GM12801 (cell line): ENCODE data around the gene TEX261.

Experiments used
- TF ChIP-seq, protein P1 (sequence below): IDR thresholded peaks from one replicate; pipeline ENCODE4 v1.5.1; 2011; ENCODE audit warnings: control low read depth; ENCODE audit not compliant: insufficient read length; ENCODE audit errors: extremely low read depth

The TEX261 gene

GRCh38 chr2:70959851-70960832 lies 34.5 kb downstream of the TEX261 start:
- TF ChIP-seq, protein P1, sequence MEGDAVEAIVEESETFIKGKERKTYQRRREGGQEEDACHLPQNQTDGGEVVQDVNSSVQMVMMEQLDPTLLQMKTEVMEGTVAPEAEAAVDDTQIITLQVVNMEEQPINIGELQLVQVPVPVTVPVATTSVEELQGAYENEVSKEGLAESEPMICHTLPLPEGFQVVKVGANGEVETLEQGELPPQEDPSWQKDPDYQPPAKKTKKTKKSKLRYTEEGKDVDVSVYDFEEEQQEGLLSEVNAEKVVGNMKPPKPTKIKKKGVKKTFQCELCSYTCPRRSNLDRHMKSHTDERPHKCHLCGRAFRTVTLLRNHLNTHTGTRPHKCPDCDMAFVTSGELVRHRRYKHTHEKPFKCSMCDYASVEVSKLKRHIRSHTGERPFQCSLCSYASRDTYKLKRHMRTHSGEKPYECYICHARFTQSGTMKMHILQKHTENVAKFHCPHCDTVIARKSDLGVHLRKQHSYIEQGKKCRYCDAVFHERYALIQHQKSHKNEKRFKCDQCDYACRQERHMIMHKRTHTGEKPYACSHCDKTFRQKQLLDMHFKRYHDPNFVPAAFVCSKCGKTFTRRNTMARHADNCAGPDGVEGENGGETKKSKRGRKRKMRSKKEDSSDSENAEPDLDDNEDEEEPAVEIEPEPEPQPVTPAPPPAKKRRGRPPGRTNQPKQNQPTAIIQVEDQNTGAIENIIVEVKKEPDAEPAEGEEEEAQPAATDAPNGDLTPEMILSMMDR = no peak

GRCh38 chr2:70959271-70959761 lies 35.4 kb downstream of the TEX261 start:
- TF ChIP-seq, protein P1 = no peak

- TF ChIP-seq, protein P1 = no peak
Observed at GRCh38 chr2:70958759-70959158, 35.9 kb downstream of the TEX261 start.

DNA sequence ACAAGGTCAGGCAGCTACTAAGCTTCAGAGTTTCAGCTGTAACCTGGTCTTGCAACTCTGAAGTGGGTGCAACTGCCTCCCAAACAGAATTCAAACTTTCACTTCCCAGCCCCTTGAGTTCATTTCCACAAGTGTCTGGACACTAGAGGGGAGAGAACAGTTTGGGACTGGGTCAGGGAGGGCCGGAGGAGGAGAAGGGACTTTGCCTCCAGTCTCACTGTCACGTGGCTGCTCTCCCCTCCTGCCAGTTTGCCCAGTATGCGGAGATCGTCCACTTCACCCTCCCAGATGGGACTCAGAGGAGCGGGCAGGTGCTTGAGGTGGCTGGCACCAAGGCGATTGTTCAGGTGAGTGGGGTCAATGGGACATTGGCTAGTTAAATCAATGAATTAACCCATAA lies 36.9 kb downstream of the TEX261 start:
- TF ChIP-seq, protein P1 = no peak

- TF ChIP-seq, protein P1 = no peak
Observed at GRCh38 chr2:70956141-70956540, 38.5 kb downstream of the TEX261 start.

GRCh38 chr2:70954886-70955285 lies 39.8 kb downstream of the TEX261 start:
- TF ChIP-seq, protein P1 = no peak

- TF ChIP-seq, protein P1 = no peak
Observed at GRCh38 chr2:70949086-70949485, 45.6 kb downstream of the TEX261 start.
